NCI-H1092 (cell line): Measurements from ENCODE around the gene ANO9.

Experiments used
- DNase-seq: peaks from one replicate; lab custom pipeline; 2025; lab: John Stamatoyannopoulos, UW

ANO9 gene

GRCh38 chr11:369336-370018, 72.3 kb downstream of the ANO9 start, which contains the start of gene B4GALNT4:
B4GALNT4 (plus strand) TSS chr11:369499; CDS start chr11:369804, 305 bp downstream.
- DNase-seq: no peak

- DNase-seq: no peak
Measured at GRCh38 chr11:368414-369335, 73.1 kb downstream of the ANO9 start.

GRCh38 chr11:367956-368413, 73.8 kb downstream of the ANO9 start:
- DNase-seq: no peak
